GM19043 (cell line): ENCODE measurements around the gene RUSF1.
"Not testable (repeated sequence)": the region's sequence is repeated elsewhere in the genome, so short reads cannot be mapped to it uniquely, and the experiment has no call there.

ENCODE experiments used
- ATAC-seq: cut with Tn5 transposase; IDR thresholded peaks from one replicate; pipeline ENCODE4 v1.9.1; 2021; ENCODE audit warnings: low read depth; ENCODE audit not compliant: unreplicated experiment

RUSF1 gene

GRCh38 chr16:31458073-31458843 lies 49.9 kb downstream of the RUSF1 start:
- no peak for ATAC-seq

GRCh38 chr16:31456988-31457360 lies 51.2 kb downstream of the RUSF1 start:
- ATAC-seq: no peak

GRCh38 chr16:31455601-31456314 lies 52.4 kb downstream of the RUSF1 start:
- no peak for ATAC-seq

DNA sequence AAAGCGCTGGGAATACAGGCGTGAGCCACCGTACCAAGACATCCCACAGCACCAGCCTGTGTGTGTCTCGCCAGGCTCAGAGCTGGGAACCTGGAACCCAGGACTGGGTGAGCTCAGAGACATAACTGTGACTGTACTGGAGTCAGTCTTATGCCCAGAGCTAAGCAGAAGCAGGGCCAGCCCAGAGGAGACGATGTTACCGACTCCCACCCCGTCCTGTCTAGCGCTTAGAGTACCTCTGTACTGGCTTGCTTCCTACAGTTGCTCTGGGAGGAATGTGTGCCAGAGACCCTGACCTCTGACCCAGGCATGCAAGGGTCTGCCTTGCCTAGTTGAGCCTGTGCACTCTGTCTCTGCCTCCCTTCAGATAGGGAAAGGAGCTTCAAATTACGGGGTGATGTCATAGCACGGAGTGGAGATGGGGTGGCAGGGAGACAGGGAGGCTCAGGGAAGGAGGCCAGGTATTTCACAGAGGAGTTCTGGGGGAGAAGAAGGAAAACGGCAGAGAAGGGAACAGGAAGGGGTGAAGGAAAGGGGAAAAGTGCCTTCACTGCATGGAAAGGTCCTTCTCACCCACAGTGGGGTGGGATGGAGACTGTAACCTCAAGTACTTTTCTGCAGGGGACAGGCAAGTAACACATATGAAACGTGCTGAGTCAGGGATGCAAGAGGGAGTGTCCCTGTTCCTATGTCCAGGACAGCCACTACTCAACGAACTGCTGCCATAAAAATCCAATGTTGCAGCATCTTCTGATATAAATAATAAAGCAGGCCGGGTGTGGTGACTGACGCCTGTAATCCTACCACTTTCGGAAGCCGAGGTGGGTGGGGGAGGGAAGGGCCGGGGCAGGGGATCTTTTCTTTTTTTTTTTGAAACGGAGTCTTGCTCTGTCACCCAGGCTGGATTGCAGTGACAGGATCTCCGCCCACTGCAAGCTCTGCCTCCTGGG lies 54.7 kb downstream of the RUSF1 start:
- ATAC-seq: no peak

DNA sequence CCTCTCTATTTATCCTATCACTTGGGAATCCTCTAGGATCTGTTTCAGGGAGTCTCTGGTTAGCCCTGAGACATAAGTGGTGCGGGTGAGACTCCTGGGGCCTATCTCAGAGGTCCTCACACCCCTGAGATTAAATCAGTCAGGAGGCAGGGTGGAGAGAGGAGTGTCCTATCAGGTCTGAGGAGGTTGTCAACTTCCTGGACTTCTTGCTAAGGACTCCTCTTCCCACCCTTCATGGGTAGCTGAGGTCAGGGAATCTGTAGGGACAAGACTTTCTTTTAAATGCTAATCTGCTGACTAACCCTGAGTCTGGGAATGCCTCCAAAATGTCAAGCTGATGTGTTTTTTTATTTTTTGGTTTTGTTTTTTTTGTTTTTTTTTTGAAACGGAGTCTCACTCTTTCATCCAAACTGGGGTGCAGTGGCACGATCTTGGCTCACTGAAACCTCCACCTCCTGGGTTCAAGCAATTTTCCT lies 55.5 kb downstream of the RUSF1 start:
- ATAC-seq: no peak

DNA sequence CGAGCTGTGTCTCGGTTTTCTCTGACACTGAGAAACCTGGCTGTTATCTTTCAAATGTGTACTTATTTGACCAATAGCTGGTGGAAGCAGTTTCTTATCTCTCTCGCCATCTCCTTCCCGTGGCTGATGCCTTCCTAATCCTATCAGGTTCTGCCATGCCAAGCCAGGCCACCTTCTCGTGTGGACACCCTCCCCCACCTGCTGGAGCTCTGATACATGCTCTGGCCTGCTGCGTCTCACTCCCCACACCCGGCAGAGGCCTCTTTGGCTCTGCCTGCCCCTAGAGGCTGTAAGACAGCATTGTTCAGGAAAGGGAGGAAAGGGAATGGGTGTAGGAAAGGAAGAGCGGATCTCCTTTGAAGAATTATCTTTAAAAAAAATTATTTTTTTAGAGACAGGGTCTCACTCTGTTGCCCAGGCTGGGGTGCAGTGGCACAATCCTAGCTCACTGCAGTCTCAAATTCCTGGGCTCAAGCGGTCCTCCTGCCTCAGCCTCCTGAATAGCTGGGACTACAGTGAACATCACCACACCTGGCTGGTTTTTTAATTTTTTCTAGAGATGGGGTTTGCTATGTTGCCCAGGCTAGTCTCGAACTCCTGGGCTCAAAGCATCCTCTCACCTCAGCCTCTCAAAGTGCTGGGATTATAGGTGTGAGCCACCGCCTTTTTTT lies 56.4 kb downstream of the RUSF1 start:
- no peak for ATAC-seq

- ATAC-seq: no peak
These were observed 57.0 kb downstream of the RUSF1 start for GRCh38 chr16:31451201-31451600.

- ATAC-seq: not testable (repeated sequence)
These were observed 62.3 kb downstream of the RUSF1 start for GRCh38 chr16:31445931-31446330.

GRCh38 chr16:31441956-31442355 lies 66.2 kb downstream of the RUSF1 start:
- ATAC-seq: no peak

DNA sequence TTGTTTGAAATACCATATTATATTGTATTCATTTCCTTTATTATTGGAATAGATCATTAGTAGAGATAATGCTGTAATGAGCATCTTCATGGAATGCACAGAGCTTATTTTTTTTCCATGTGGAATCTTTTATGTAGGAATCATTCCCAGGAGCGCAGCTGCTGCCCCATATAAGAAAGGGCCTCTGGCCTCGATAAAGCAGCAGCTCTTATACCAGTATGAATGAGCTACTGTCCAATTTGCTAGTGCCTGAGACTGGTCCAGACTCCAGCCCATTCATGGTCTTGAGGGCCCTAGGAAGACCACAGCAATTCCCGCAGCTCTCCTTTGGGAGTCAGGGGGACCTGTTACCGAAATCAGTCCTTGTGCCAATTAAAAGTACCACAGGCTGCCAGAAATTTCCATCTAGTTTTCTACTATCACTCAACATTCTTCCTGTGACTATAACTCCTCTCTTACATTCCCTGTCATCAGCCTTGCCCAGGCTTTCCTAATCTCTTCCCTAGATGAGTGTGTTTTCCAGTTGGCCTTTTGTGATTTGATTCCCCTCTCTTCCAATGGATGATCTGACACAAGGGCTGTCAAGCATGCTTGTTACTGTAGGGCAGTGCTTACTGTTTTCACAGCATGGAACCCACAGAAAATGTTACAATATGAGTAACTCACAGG lies 67.5 kb downstream of the RUSF1 start:
- ATAC-seq: no peak

GRCh38 chr16:31439519-31439918 lies 68.7 kb downstream of the RUSF1 start:
- ATAC-seq: no peak
